ENCODE measurements around the gene CTNNA2. TPM values are rescaled to one million over a fixed set of nuclear protein-coding genes. Genes with fewer than 3 reads are reported as not detected.

CTNNA2 gene
- total RNA-seq, 1 experiment from 2014 or later, result 5.5 TPM

- WGBS (ENCODE audit: extremely low coverage, insufficient read length, low lambda C conversion rate), result no CpG with 5 or more reads among the region's 1 CpG
- no peak overlapping the region for H3K27ac ChIP-seq (ENCODE audit: insufficient read length, low read depth, low read length)
- Mint-ChIP-seq H3K27ac (no peak overlapping the region), H3K27me3 (ENCODE audit: low read depth) (no peaks in the 10 kb centered on the region; the same call in 1 of the 2 replicates), H3K36me3 (ENCODE audit: insufficient read depth in 1 of 3, low read depth in 3 of 3) (peaks cover 0 to 1% (median 0%) of the 10 kb centered on the region in 3 experiments; a peak in 1 of 7 replicates), H3K4me3 (no peak overlapping the region), H3K4me1 (peaks cover 7 to 10% of the 10 kb centered on the region in 2 experiments), H3K9me3 (no peaks in the 10 kb centered on the region; a peak in 1 of 5 replicates)
- H3K23ac ChIP-seq (ENCODE audit: insufficient read length, low read depth, low read length), result no peak overlapping the region
- no peak for DNase-seq
- no peaks in the 10 kb centered on the region for H3K79me2 ChIP-seq (ENCODE audit: insufficient read depth, low read length)
- no peak overlapping the region for H2BK120ac ChIP-seq (ENCODE audit: low read depth, low read length, poor library complexity, severe bottlenecking)
- no peak overlapping the region for H2BK5ac ChIP-seq (ENCODE audit: insufficient read length, low read length)
- no peak overlapping the region for H3K18ac ChIP-seq (ENCODE audit: insufficient read length, low read depth, low read length)
- H3K4ac ChIP-seq (ENCODE audit: low read depth, low read length), result no peak overlapping the region
- no peak overlapping the region for H2AK5ac ChIP-seq (ENCODE audit: insufficient read length, low read length)
- H2AFZ ChIP-seq (ENCODE audit: low read length), result no peak overlapping the region
- no peaks in the 10 kb centered on the region for H4K20me1 ChIP-seq (ENCODE audit: control insufficient read depth, insufficient read depth, insufficient read length)
- no peak overlapping the region for H3T11ph ChIP-seq (ENCODE audit: low read length)
- no peaks in the 10 kb centered on the region for H3K4me1 ChIP-seq (ENCODE audit: insufficient read depth, low read length)
- no peak overlapping the region for H3K9ac ChIP-seq (ENCODE audit: extremely low read depth, insufficient read length, low read length)
- no peak overlapping the region for H3K56ac ChIP-seq (ENCODE audit: insufficient read length, low read depth, low read length)
- no peaks in the 10 kb centered on the region for H3K9me3 ChIP-seq (ENCODE audit: control insufficient read depth, low read depth, low read length)
- H2BK12ac ChIP-seq (ENCODE audit: insufficient read length, low read depth, low read length), result no peak overlapping the region
- no peak overlapping the region for H4K8ac ChIP-seq (replicated peaks; ENCODE audit: insufficient read length, low read depth, low read length)
- no peak overlapping the region for H4K5ac ChIP-seq (ENCODE audit: insufficient read length, low read depth, low read length)
- H3K4me2 ChIP-seq (ENCODE audit: insufficient read depth, insufficient read length, low read length), result no peak overlapping the region
- TF ChIP-seq CTCF (conservative IDR thresholded peaks at IDR 0.05), result no peak
- H2BK15ac ChIP-seq (ENCODE audit: low read depth, low read length), result no peak overlapping the region
- H3K79me1 ChIP-seq (ENCODE audit: insufficient read depth, low read depth, low read length, poor library complexity, severe bottlenecking), result no peaks in the 10 kb centered on the region
- no peaks in the 10 kb centered on the region for H3K23me2 ChIP-seq (ENCODE audit: insufficient read length, low read depth, low read length, poor library complexity, severe bottlenecking)
- H3K27me3 ChIP-seq (ENCODE audit: insufficient read depth, low read length), result no peaks in the 10 kb centered on the region
- H3K14ac ChIP-seq (ENCODE audit: insufficient read depth, low read length), result no peak overlapping the region
- H2BK20ac ChIP-seq (ENCODE audit: low read depth, low read length, poor library complexity, severe bottlenecking), result no peak overlapping the region
- H4K91ac ChIP-seq (ENCODE audit: insufficient read length, low read depth, low read length), result no peak overlapping the region
Observed at GRCh38 chr2:80246534-80246933, 733.7 kb downstream of the CTNNA2 start.

Data from H9 (cell line).